Measurements from ENCODE around the gene PKD2. TPM values are rescaled to one million over a fixed set of nuclear protein-coding genes. Genes with fewer than 3 reads are reported as not detected.
A peak's percentile ranks its signal among the peaks of the same experiment; 100 is the strongest.
"Not testable (repeated sequence)": the region's sequence is repeated elsewhere in the genome, so short reads cannot be mapped to it uniquely, and the experiment has no call there.

Gene PKD2
- total RNA-seq, 2 experiments from 2014 or later = 2.3 to 2.8 TPM

DNA sequence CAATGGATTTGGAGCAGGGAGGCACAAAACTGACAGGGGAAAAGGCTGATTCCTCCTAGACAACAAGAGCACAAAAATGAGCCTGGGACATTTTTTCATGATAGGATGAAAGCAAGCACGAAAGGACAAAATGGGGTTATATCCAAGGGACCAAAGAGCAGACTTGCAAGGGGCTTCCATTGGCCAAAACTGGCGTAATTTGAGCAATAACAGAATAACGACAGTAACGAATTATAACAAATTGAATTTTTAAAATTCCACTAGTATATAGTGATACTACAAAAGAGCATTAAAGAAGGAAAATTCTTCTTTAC lies 21.6 kb upstream of the PKD2 start:
- Mint-ChIP-seq H3K27me3 (peaks cover 22% of the 10 kb centered on the region), H3K27ac (no peak overlapping the region), H3K36me3 (ENCODE audit: low read depth) (no peaks in the 10 kb centered on the region), H3K9me3 (no peaks in the 10 kb centered on the region), H3K4me1 (ENCODE audit: low read depth) (no peaks in the 10 kb centered on the region), H3K4me3 (no peak overlapping the region)
- no peak for DNase-seq
- no peak for ATAC-seq
- TF ChIP-seq, protein P1, sequence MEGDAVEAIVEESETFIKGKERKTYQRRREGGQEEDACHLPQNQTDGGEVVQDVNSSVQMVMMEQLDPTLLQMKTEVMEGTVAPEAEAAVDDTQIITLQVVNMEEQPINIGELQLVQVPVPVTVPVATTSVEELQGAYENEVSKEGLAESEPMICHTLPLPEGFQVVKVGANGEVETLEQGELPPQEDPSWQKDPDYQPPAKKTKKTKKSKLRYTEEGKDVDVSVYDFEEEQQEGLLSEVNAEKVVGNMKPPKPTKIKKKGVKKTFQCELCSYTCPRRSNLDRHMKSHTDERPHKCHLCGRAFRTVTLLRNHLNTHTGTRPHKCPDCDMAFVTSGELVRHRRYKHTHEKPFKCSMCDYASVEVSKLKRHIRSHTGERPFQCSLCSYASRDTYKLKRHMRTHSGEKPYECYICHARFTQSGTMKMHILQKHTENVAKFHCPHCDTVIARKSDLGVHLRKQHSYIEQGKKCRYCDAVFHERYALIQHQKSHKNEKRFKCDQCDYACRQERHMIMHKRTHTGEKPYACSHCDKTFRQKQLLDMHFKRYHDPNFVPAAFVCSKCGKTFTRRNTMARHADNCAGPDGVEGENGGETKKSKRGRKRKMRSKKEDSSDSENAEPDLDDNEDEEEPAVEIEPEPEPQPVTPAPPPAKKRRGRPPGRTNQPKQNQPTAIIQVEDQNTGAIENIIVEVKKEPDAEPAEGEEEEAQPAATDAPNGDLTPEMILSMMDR (IDR thresholded peaks at IDR 0.05) = peak; percentile 16
- ChIA-PET POLR2A (no interaction called here), CTCF (interaction anchor here (0.9 to 1.8 kb wide), 6 partner anchors 12 to 226 kb away, joined by 3 to 8 read pairs (median 6); no protein-coding TSS in a partner anchor)
- intact Hi-C loops (cut with micrococcal nuclease) = no loop called here

DNA sequence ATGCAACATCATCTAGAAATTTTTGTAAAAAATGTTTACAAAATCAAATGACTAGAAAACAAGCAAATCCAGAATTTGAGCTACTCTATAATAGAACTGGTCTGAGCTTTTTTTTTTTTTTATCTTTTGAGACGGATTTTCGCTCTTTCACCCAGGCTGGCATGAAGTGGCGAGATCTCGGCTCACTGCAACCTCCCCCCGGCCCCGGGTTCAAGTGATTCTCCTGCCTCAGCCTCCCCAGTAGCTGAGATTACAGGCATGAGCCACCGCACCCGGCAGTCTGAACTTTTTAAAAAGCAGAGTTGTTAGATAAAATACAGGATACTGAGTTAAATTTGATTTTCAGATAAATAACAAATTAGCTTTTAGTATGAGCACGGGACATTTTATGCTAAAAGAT lies 20.9 kb upstream of the PKD2 start:
- ATAC-seq (no peak), DNase-seq (no peak)
- POLR2A ChIA-PET = no interaction called here
- intact Hi-C loops (cut with micrococcal nuclease) = no loop called here
- Mint-ChIP-seq H3K4me3 (no peak overlapping the region), H3K4me1 (ENCODE audit: low read depth) (peaks cover 2% of the 10 kb centered on the region), H3K36me3 (ENCODE audit: low read depth) (no peaks in the 10 kb centered on the region), H3K9me3 (no peaks in the 10 kb centered on the region), H3K27ac (no peak overlapping the region), H3K27me3 (peaks cover 20% of the 10 kb centered on the region)
- CTCF ChIA-PET = interaction anchor here (0.6 to 1.8 kb wide), 5 partner anchors 13 to 225 kb away, joined by 3 to 8 read pairs (median 4); no protein-coding TSS in a partner anchor
- TF ChIP-seq, protein P1 (IDR thresholded peaks at IDR 0.05) = no peak

DNA sequence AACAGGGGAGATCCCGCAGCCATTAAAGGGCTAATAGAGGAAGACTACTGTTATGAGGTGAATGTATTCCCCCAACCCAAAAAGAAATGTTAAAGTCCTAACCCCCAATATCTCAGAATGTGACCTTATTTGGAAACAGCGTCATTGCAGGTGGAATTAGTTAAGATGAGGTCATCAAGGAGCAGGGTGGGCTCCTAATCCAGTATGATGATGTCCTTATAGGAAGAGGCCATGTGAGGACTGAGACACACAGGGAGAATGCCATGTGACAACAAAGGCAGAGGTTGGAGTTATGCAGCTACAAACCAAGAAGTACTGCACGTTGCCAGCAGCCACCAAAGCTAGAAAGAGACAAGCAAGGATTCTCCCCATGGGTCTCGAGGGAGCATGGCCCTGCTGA lies 17.7 kb upstream of the PKD2 start:
- peaks cover 5% of the 10 kb centered on the region for H3K4me1 Mint-ChIP-seq (ENCODE audit: low read depth)
- no peak overlapping the region for H3K27ac Mint-ChIP-seq
- H3K36me3 Mint-ChIP-seq (ENCODE audit: low read depth) = no peaks in the 10 kb centered on the region
- DNase-seq (no peak), ATAC-seq (no peak)
- intact Hi-C loops (cut with micrococcal nuclease) = no loop called here
- no peak overlapping the region for H3K4me3 Mint-ChIP-seq
- no peaks in the 10 kb centered on the region for H3K9me3 Mint-ChIP-seq
- ChIA-PET CTCF (no interaction called here), POLR2A (no interaction called here)
- TF ChIP-seq, protein P1 (IDR thresholded peaks at IDR 0.05) = no peak
- peaks cover 11% of the 10 kb centered on the region for H3K27me3 Mint-ChIP-seq

DNA sequence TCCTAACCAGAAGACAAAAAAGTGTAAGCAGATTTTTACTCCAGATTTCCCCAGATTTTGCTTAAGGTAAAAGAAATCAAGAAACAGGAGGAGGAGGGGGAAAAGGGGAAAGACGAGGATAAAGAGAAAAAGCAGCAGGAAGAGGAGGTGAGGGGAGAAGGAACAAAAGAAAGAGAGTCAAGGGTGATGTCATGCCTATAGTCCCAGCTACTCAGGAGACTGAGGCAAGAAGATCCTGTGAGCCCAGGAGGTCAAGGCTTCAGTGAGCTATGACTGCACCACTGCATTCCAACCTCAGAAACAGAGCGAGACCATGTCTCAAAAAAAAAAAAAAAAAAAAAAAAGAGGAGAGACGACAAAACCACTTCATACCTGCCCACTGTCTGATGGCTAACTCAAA lies 12.0 kb upstream of the PKD2 start:
- H3K27ac Mint-ChIP-seq = no peak overlapping the region
- ChIA-PET POLR2A (no interaction called here), CTCF (no interaction called here)
- H3K27me3 Mint-ChIP-seq = peaks cover 6% of the 10 kb centered on the region
- H3K9me3 Mint-ChIP-seq = no peaks in the 10 kb centered on the region
- H3K4me3 Mint-ChIP-seq = no peak overlapping the region
- intact Hi-C loops (cut with micrococcal nuclease) = no loop called here
- ATAC-seq (no peak), DNase-seq (no peak)
- no peaks in the 10 kb centered on the region for H3K36me3 Mint-ChIP-seq (ENCODE audit: low read depth)
- TF ChIP-seq, protein P1 (IDR thresholded peaks at IDR 0.05) = no peak
- H3K4me1 Mint-ChIP-seq (ENCODE audit: low read depth) = peaks cover 5% of the 10 kb centered on the region

DNA sequence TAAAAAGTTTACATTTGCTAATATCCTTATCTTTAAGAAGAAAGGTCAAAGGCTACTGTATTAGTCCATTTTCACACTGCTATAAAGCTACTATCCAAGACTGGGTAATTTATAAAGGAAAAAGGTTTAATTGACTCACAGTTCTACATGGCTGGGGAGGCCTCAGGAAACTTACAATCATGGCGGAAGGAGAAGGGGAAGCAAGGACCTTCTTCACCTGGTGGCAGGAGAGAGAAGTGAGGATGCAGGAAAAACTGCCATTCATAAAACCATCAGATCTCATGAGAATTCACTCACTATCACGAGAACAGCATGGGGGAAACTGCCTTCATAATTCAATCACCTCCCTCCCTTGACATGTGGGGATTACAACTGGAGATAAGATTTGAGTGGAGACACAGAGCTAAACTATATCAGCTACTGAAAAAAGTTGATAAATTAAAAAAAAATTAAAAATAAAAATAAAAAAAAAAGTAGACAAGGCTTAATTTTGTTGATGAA lies 8.2 kb upstream of the PKD2 start:
- H3K9me3 Mint-ChIP-seq; POLR2A ChIA-PET; H3K36me3 Mint-ChIP-seq (ENCODE audit: low read depth); DNase-seq; H3K4me1 Mint-ChIP-seq (ENCODE audit: low read depth); H3K27me3 Mint-ChIP-seq; H3K27ac Mint-ChIP-seq; H3K4me3 Mint-ChIP-seq; intact Hi-C loops (cut with micrococcal nuclease); ATAC-seq: not testable (repeated sequence)
- CTCF ChIA-PET = interaction anchor here (1.8 to 2.5 kb wide), 2 partner anchors 25 to 213 kb away, joined by 4 to 9 read pairs; no protein-coding TSS in a partner anchor

All from activated CD8-positive, alpha-beta T cell treated with anti-CD3 and anti-CD28 coated beads for 36 hours (primary cell).